Fibroblast of skin of abdomen (primary cell): ENCODE data around the gene PPARD.

ENCODE experiments used
- DNase-seq: peaks from one replicate; pipeline ENCODE4 v3.0.0-alpha.2; 2013

Gene PPARD

GRCh38 chr6:35471836-35472345 lies 129.5 kb downstream of the PPARD start:
- DNase-seq, result no peak

GRCh38 chr6:35473075-35473849 lies 130.9 kb downstream of the PPARD start:
- no peak for DNase-seq

DNA sequence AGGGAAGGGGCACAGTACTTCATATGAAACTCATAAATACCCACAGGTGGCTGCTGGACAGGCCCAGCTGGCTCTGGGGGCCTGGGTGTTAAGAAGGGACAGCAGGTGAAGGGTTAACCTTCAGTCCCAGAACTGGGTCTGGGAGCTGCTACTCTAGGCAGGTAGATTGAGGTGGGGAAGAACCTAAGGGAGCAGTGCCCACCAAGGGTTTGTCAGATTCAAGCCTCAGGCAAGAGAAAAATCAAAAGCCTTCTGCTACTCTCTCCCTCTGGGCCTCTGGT lies 131.4 kb downstream of the PPARD start:
- DNase-seq, result no peak

DNA sequence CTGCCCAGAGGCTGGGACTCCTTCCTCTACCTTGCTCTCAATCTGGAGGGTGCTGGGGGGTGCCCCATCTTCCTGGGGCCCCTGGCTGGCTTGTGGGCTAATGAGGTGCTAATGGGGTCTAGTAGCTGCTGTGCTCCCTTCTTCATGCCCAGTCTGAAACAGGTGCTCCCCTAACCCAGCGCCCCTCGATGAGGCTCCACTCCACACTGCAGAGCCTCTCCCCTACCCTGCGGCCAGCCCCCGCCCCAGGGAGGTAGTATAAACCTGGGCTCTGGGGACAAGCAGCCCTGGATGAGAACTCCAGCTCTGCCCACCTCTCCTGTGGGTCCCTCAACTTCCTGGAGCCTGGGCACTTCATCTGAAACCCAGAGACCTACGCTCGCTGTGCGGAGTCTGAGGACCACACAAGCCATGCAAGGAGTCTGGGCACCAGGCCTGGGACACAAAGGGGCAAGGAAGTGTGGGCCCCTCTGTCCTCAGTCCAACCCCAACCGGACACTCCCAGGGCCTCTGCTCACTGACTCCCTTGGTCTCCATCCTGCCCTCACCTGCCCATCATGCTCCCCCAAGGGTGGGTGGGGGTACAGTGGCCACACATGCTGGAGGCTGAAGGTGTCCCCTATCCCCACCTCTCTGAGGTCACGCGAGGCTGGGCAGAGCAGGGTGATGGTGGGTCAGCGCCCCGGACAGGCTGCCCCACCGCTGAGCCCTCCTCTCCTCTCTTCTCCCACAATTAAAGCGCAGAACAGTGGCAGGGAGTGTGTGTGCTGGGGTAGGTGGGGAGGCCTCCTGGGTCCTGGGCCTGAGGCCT lies 132.0 kb downstream of the PPARD start:
- no peak for DNase-seq

DNA sequence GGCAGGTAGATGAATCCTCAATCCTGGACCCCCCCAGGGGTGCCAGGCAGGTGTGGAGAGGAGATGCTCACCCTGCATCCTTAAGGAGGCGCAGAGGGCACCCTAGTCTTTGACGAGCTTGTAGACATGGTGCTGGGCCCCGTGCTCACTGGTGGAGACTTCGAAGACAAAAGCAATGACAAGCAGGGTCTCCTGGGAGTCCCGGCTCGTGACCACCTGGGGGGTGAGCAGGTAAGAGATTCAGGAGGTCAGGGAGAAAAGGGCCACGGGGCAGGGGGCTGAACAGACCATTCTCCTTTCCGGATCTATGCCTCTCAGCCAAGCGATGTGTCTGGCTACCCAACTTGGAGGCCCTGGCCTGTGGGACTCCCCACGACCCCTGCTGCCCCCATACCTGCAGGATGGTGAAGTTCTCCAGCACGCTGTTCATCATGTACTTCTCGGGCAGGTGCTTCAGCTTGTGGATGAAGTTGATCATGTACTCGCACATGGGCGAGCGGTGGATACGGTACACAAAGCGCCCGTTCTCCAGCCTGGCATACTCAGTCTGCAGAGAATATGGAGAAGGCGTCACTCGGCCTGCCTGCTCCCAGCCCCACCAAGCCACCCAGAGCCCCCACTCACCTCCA lies 132.7 kb downstream of the PPARD start:
- DNase-seq, result no peak

- no peak for DNase-seq
Observed at GRCh38 chr6:35475573-35475972, 133.2 kb downstream of the PPARD start.

DNA sequence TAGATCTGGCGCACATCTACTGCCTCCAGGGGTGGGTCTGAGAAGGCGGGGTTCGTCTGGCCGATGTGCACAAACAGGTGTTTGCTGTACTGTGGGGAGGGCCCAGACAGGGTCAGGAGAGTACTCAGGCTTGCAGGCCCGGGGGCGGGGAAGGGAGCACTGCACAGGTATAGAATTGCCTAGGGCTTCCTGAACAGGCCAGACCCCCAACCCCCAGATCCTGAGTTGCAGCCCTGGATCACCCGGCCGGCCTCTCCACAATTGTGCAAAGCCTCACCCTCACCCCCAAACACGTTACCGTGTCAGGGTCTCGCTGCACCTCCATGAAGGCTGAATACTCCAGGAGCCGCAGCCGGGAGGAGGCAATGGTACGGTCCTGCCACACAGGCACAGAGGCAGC lies 133.6 kb downstream of the PPARD start:
- DNase-seq, result no peak

- no peak for DNase-seq
Observed at GRCh38 chr6:35477028-35477427, 134.7 kb downstream of the PPARD start.
